GM18858 (cell line): ENCODE data around the gene SDHC.
"Not testable (repeated sequence)": the region's sequence is repeated elsewhere in the genome, so short reads cannot be mapped to it uniquely, and the experiment has no call there.

ENCODE experiments used
- ATAC-seq: cut with Tn5 transposase; IDR thresholded peaks from one replicate; pipeline ENCODE4 v1.9.1; 2021; ENCODE audit not compliant: unreplicated experiment

The SDHC gene

GRCh38 chr1:161309868-161310267 is 4.3 kb upstream of the SDHC start, which contains the start of gene MPZ:
Gene MPZ (minus strand): TSS chr1:161309968. CDS start chr1:161309905, 63 bp downstream.
- no peak for ATAC-seq

GRCh38 chr1:161311595-161312181 is 2.5 kb upstream of the SDHC start:
- no peak for ATAC-seq

- ATAC-seq = no peak
Measured at GRCh38 chr1:161313554-161314200, 504 bp upstream of the SDHC start.

GRCh38 chr1:161315841-161316674 is 1.9 kb downstream of the SDHC start:
- not testable (repeated sequence) for ATAC-seq

GRCh38 chr1:161324020-161324419 is 9.8 kb downstream of the SDHC start:
- no peak for ATAC-seq

- no peak for ATAC-seq
Measured at GRCh38 chr1:161330346-161330745, 16.2 kb downstream of the SDHC start.

GRCh38 chr1:161333166-161333565 is 19.0 kb downstream of the SDHC start:
- no peak for ATAC-seq

GRCh38 chr1:161335796-161336195 is 21.6 kb downstream of the SDHC start:
- no peak for ATAC-seq

GRCh38 chr1:161342177-161342576 is 28.0 kb downstream of the SDHC start:
- no peak for ATAC-seq

- no peak for ATAC-seq
Measured at GRCh38 chr1:161342821-161343220, 28.6 kb downstream of the SDHC start.

- ATAC-seq = no peak
Measured at GRCh38 chr1:161350671-161351070, 36.5 kb downstream of the SDHC start.

GRCh38 chr1:161351482-161351881 is 37.3 kb downstream of the SDHC start:
- ATAC-seq = no peak

- no peak for ATAC-seq
Measured at GRCh38 chr1:161357073-161357472, 42.9 kb downstream of the SDHC start.

- no peak for ATAC-seq
Measured at GRCh38 chr1:161359291-161359690, 45.1 kb downstream of the SDHC start.

GRCh38 chr1:161364332-161364731 is 50.2 kb downstream of the SDHC start:
- ATAC-seq = no peak

GRCh38 chr1:161365207-161365606 is 51.0 kb downstream of the SDHC start:
- no peak for ATAC-seq

- ATAC-seq = peak; percentile 89
Measured at GRCh38 chr1:161367684-161368400, 53.7 kb downstream of the SDHC start, which contains the start of gene CFAP126. Gene CFAP126 (minus strand): TSS chr1:161367876. CDS start chr1:161367868, 8 bp downstream.

GRCh38 chr1:161373442-161373841 is 59.3 kb downstream of the SDHC start:
- ATAC-seq = no peak

- no peak for ATAC-seq
Measured at GRCh38 chr1:161374373-161374772, 60.2 kb downstream of the SDHC start.

- no peak for ATAC-seq
Measured at GRCh38 chr1:161378014-161378413, 63.8 kb downstream of the SDHC start.

- ATAC-seq = no peak
Measured at GRCh38 chr1:161379071-161379470, 64.9 kb downstream of the SDHC start.
